Endothelial cell of umbilical vein (primary cell): ENCODE measurements around the gene MYLK. TPM values are rescaled to one million over a fixed set of nuclear protein-coding genes. Genes with fewer than 3 reads are reported as not detected.
A peak's percentile ranks its signal among the peaks of the same experiment; 100 is the strongest.

Source experiments
- BruUV-seq: library from RNA; stranded (reverse); fragments of 400-500 nt; replicated peaks from 2 replicates; lab custom pipeline; 2021; lab: Mats Ljungman, UMichigan
- CTCF ChIA-PET: fragments of 300-600, 350-600 bp; sonication (Branson Sonifier 250); formaldehyde crosslinking; loops from one replicate; lab custom pipeline; 2021; ENCODE audit warnings: antibody characterized with exemption, inconsistent platforms; lab: Charles Lee
- POLR2A ChIA-PET: fragments of 300-600, 350-600 bp; sonication (Branson Sonifier 250); formaldehyde crosslinking; loops from one replicate; lab custom pipeline; 2021; ENCODE audit warnings: antibody characterized with exemption, inconsistent platforms; lab: Charles Lee
- DNase-seq: peaks from one replicate; pipeline ENCODE4 v3.0.0-alpha.2; 2011; ENCODE audit warnings: low read depth, low spot score
- FAIRE-seq: peaks from 2 replicates; lab custom pipeline; 2011; peaks lifted over from hg19 to GRCh38; lab: Jason Lieb, UNC
- H2AFZ ChIP-seq: 2 replicates; pipeline ENCODE4 v1.6.0; 2012; ENCODE audit warnings: low read depth, low read length, control low read depth, inconsistent platforms
- H3K27ac ChIP-seq: 2 replicates; pipeline ENCODE4 v1.5.1; 2011; ENCODE audit warnings: low read depth, mild to moderate bottlenecking, control low read depth, low read length, moderate library complexity; ENCODE audit not compliant: insufficient read depth
- H3K27me3 ChIP-seq, 2 experiments: 2 replicates each; pipeline versions ENCODE4 v1.6.0 to v1.6.1; 2011; ENCODE audit warnings: low read length in 2 of 2, mixed read lengths in 1 of 2; ENCODE audit not compliant: control insufficient read depth in 2 of 2, insufficient read depth in 2 of 2
- H3K36me3 ChIP-seq, 2 experiments: 2 replicates in 1 of 2; 3 replicates in 1 of 2; pipeline ENCODE4 v1.5.1; 2011; ENCODE audit warnings: low read length in 2 of 2, mild to moderate bottlenecking in 1 of 2, moderate library complexity in 1 of 2; ENCODE audit not compliant: control insufficient read depth in 2 of 2, insufficient read depth in 2 of 2; ENCODE audit errors: extremely low read depth in 1 of 2
- H3K4me1 ChIP-seq: 3 replicates; pipeline ENCODE4 v1.5.1; 2011; ENCODE audit warnings: mild to moderate bottlenecking, low read length; ENCODE audit not compliant: control insufficient read depth, insufficient read depth; ENCODE audit errors: extremely low read depth
- H3K4me2 ChIP-seq: 2 replicates; pipeline ENCODE4 v1.6.1; 2011; ENCODE audit warnings: low read length, control low read depth, mixed read lengths; ENCODE audit not compliant: insufficient read depth
- H3K4me3 ChIP-seq, 3 experiments: fragments of 200-600 bp in 1 of 3; sonication (generic), shearing (Covaris generic) in 1 of 3; replicated peaks in 1 of 3; 2 replicates each; pipeline ENCODE4 v1.5.1; 2011 to 2016; ENCODE audit warnings: control low read depth in 3 of 3, low read length in 3 of 3, mild to moderate bottlenecking in 2 of 3, inconsistent platforms in 1 of 3, low read depth in 1 of 3, moderate library complexity in 1 of 3; ENCODE audit not compliant: insufficient read depth in 1 of 3
- H3K79me2 ChIP-seq: 2 replicates; pipeline ENCODE4 v1.6.0; 2012; ENCODE audit warnings: low read length, inconsistent platforms; ENCODE audit not compliant: control insufficient read depth, insufficient read depth
- H3K9ac ChIP-seq: replicated peaks from 2 replicates; pipeline ENCODE3; 2011; ENCODE audit warnings: low read length, control low read depth; ENCODE audit not compliant: insufficient read depth; ENCODE audit errors: extremely low read depth
- H3K9me1 ChIP-seq: replicated peaks from 3 replicates; pipeline ENCODE4 v1.6.0; 2011; ENCODE audit warnings: mild to moderate bottlenecking, low read length; ENCODE audit not compliant: control insufficient read depth, insufficient read depth; ENCODE audit errors: extremely low read depth
- H3K9me3 ChIP-seq: replicated peaks from 2 replicates; pipeline ENCODE4 v1.5.1; 2012; ENCODE audit warnings: low read length, inconsistent platforms; ENCODE audit not compliant: control insufficient read depth, insufficient read depth
- H4K20me1 ChIP-seq: replicated peaks from 2 replicates; pipeline ENCODE3; 2011; ENCODE audit warnings: mild to moderate bottlenecking, low read length; ENCODE audit not compliant: control insufficient read depth, insufficient read depth; ENCODE audit errors: extremely low read depth
- EZH2 ChIP-seq: IDR thresholded peaks from 2 replicates; pipeline ENCODE4 v1.6.1; 2012; ENCODE audit warnings: borderline replicate concordance, low read depth, mild to moderate bottlenecking, moderate library complexity, low read length, inconsistent platforms; ENCODE audit not compliant: severe bottlenecking
- FOS ChIP-seq: IDR thresholded peaks from 2 replicates; pipeline ENCODE4 v1.6.1; 2011; ENCODE audit warnings: mild to moderate bottlenecking, low read length, moderate library complexity, borderline replicate concordance; ENCODE audit not compliant: insufficient read depth
- GATA2 ChIP-seq: IDR thresholded peaks from 2 replicates; pipeline ENCODE4 v1.7.0; 2011; ENCODE audit warnings: low read depth, mild to moderate bottlenecking, moderate library complexity, mixed read lengths, low read length; ENCODE audit not compliant: insufficient read length, insufficient read depth
- JUN ChIP-seq: IDR thresholded peaks from 2 replicates; pipeline ENCODE4 v1.6.1; 2011; ENCODE audit warnings: borderline replicate concordance, low read depth; ENCODE audit not compliant: insufficient read length, insufficient read depth
- MAX ChIP-seq: IDR thresholded peaks from 2 replicates; pipeline ENCODE4 v1.6.1; 2011; ENCODE audit not compliant: insufficient read depth, insufficient read length
- MYC ChIP-seq: IDR thresholded peaks from one replicate; pipeline ENCODE4 v1.6.1; 2011; ENCODE audit warnings: mild to moderate bottlenecking, low read depth, low read length
- POLR2A ChIP-seq: IDR thresholded peaks from 2 replicates; pipeline ENCODE4 v1.6.1; 2012; ENCODE audit warnings: low read depth, mild to moderate bottlenecking, control low read depth, low read length
- POLR2AphosphoS5 ChIP-seq: IDR thresholded peaks from 2 replicates; pipeline ENCODE4 v1.6.1; 2012; ENCODE audit warnings: low read depth, mild to moderate bottlenecking, control low read depth, low read length, moderate library complexity; ENCODE audit not compliant: insufficient read depth
- dilution Hi-C: fragments of 300-500 bp; cut with MboI; formaldehyde crosslinking; loops from one replicate; pipeline ENCODE4 v1.15.0; 2019; ENCODE audit warnings: low sequenced_read_pairs; ENCODE audit not compliant: extremely low pct_ligation_motif_present
- intact Hi-C: fragments of 100-400 bp; cut with micrococcal nuclease; formaldehyde crosslinking; loops from one replicate; pipeline ENCODE4 v1.10.0; 2022
- polyA plus RNA-seq, 4 experiments: library from polyadenylated mRNA; depleted of rRNA in 3 of 4; stranded (reverse) in 3 of 4; unstranded in 1 of 4; fragments of >200 nt; gene quantifications; 2 replicates each; pipeline versions ENCODE4 v1.2.1 to v1.2.3, GENCODE V29; 2011 to 2012; ENCODE audit warnings: missing spikeins in 1 of 4
- total RNA-seq: library from RNA; stranded (reverse); gene quantifications from 2 replicates; pipeline ENCODE4 v1.2.3, GENCODE V29; 2021
- TF ChIP-seq, protein P1 (sequence below), 2 donors: IDR thresholded peaks; 1 replicate in 1 of 2; 2 replicates in 1 of 2; pipeline ENCODE4 v1.5.1; 2011; ENCODE audit warnings: low read length in 2 of 2, mild to moderate bottlenecking in 2 of 2, moderate library complexity in 2 of 2, control low read depth in 1 of 2, inconsistent platforms in 1 of 2, low read depth in 1 of 2; ENCODE audit not compliant: insufficient read depth in 1 of 2; ENCODE audit errors: extremely low read depth in 1 of 2

MYLK gene
- total and polyA plus RNA-seq, 2 donors (not counting 3 experiments of a cell fraction or from before 2014, with no cell fraction given) = 10.0 to 22.2 TPM

- intact Hi-C loops = no loop called here
- Histone ChIP-seq H3K79me2 (no peaks in the 10 kb centered on the region), H3K4me3 (no peak overlapping the region), H3K4me1 (no peaks in the 10 kb centered on the region), H3K36me3 (no peaks in the 10 kb centered on the region), H3K4me2 (no peak overlapping the region), H3K9ac (no peak overlapping the region), H3K27ac (no peak overlapping the region), H4K20me1 (no peaks in the 10 kb centered on the region), H3K9me1 (no peaks in the 10 kb centered on the region), H3K9me3 (no peaks in the 10 kb centered on the region), H3K27me3 (peaks cover 3% of the 10 kb centered on the region in 2 experiments), H2AFZ (no peak overlapping the region)
- FAIRE-seq = peak; percentile 61
- POLR2A ChIA-PET = no interaction called here
- DNase-seq = peak; percentile 45
- no peak for TF ChIP-seq EZH2
- no peak for TF ChIP-seq FOS
- TF ChIP-seq POLR2AphosphoS5 = no peak
- TF ChIP-seq MYC = no peak
- no peak for TF ChIP-seq POLR2A
- no peak for TF ChIP-seq MAX
- no peak for TF ChIP-seq GATA2
- no peak for TF ChIP-seq JUN
- TF ChIP-seq, protein P1, sequence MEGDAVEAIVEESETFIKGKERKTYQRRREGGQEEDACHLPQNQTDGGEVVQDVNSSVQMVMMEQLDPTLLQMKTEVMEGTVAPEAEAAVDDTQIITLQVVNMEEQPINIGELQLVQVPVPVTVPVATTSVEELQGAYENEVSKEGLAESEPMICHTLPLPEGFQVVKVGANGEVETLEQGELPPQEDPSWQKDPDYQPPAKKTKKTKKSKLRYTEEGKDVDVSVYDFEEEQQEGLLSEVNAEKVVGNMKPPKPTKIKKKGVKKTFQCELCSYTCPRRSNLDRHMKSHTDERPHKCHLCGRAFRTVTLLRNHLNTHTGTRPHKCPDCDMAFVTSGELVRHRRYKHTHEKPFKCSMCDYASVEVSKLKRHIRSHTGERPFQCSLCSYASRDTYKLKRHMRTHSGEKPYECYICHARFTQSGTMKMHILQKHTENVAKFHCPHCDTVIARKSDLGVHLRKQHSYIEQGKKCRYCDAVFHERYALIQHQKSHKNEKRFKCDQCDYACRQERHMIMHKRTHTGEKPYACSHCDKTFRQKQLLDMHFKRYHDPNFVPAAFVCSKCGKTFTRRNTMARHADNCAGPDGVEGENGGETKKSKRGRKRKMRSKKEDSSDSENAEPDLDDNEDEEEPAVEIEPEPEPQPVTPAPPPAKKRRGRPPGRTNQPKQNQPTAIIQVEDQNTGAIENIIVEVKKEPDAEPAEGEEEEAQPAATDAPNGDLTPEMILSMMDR (IDR thresholded peaks at IDR 0.05; ENCODE audit: extremely low read depth in 1 of 2, insufficient read depth in 1 of 2, low read depth in 1 of 2, low read length in 2 of 2) = no peak
- no TSS peak for BruUV-seq
- CTCF ChIA-PET = interaction anchor here (0.7 to 1.2 kb wide), 3 partner anchors 10 to 18 kb away, joined by 3 to 4 read pairs (median 3); no protein-coding TSS in a partner anchor
- dilution Hi-C loops = no loop called here
Observed at GRCh38 chr3:123871946-123872345, 12.2 kb downstream of the MYLK start.
